ENCODE data around the gene PAM.

DNA sequence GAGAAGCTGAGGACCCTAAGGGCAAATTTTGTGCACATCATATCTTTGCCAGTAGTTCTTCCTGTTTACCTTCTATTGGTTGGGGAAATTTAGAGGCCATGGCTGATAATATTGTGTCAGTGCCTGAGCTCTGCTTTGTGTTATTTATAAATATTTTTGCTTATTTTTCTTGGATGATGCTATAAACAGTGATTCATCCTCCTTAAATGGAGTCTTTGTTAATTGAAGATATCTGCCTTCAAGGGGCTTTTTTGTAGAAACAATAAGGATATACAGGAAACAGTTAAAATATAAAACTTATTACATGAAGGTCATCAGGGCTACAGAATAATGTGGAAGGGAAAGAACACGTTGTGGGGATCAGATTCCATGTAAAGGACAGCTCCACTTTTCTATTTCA lies 78.0 kb downstream of the PAM start:
- TF ChIP-seq, protein P1, sequence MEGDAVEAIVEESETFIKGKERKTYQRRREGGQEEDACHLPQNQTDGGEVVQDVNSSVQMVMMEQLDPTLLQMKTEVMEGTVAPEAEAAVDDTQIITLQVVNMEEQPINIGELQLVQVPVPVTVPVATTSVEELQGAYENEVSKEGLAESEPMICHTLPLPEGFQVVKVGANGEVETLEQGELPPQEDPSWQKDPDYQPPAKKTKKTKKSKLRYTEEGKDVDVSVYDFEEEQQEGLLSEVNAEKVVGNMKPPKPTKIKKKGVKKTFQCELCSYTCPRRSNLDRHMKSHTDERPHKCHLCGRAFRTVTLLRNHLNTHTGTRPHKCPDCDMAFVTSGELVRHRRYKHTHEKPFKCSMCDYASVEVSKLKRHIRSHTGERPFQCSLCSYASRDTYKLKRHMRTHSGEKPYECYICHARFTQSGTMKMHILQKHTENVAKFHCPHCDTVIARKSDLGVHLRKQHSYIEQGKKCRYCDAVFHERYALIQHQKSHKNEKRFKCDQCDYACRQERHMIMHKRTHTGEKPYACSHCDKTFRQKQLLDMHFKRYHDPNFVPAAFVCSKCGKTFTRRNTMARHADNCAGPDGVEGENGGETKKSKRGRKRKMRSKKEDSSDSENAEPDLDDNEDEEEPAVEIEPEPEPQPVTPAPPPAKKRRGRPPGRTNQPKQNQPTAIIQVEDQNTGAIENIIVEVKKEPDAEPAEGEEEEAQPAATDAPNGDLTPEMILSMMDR (IDR thresholded peaks at IDR 0.05), result no peak
- no peak for TF ChIP-seq POLR2AphosphoS5 (IDR thresholded peaks at IDR 0.05; ENCODE audit: insufficient read depth in 1 of 2, low read depth in 1 of 2)
